ENCODE data around the gene TRPV3.
A peak's percentile ranks its signal among the peaks of the same experiment; 100 is the strongest.
"Not testable (repeated sequence)": the region's sequence is repeated elsewhere in the genome, so short reads cannot be mapped to it uniquely, and the experiment has no call there.

Gene TRPV3

GRCh38 chr17:3557768-3558583 lies at the start of gene TRPV3:
Gene TRPV3, minus strand, starts transcription at chr17:3557812. Its CDS starts 2,962 bp downstream, at chr17:3554850.
- peak; percentile 46 to 72 (median 51) for DNase-seq (ENCODE audit: low read depth in 3 of 3)

DNA sequence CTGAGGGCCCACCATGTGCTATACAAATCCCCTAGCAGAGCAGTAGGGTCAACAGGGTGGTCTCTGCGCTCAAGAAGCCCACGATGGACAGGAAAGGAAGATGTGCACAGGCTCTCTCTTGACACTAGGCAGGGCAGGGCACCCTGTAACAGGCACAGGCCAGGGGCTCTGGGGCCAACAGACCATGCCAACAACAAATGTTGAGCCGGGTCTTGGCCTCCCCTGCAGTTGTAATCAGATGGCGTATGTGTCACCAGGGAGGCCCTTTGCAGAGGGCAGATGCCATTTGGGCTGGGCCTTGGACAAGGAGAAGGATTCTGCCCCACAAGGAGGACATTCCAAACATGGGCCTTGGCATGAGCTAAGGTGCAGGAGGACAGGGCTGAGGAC lies 46.3 kb upstream of the TRPV3 start:
- DNase-seq (ENCODE audit: low read depth in 3 of 3): no peak

DNA sequence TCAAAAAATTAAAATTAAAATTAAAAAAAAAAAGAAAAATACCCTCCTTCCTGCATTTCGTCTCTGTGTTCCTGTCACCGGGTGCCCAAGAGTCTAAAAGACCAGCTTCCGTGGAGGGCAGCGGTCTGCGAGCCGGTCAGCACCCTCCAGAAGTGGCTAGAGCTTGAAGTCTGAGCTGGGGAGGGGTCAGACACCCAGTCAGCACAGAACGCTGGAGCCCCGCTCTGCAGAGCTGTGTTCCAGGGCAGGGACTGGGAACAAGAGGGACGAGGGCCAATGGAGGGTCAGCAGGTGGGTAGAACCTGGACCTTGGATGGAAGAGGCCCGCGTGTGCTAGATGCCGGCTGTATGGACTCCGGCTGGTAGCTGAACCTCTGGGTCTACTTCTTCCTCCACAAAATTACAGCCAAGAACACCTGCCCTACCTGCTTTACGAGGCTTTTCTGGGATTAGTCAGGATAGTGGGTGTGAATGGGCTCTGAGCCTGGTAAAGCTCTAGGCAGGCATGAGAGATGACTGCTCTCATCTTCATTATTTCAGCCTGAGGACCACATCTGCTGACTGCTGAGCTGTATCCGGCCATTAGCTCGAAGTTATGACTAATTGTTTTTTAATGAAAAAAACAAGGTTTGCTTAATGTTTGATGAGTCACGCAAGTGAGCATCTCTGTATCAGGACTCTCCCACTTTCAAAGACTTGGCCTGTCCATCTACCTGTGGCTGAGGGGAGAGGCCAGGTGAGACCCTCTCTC lies 45.7 kb upstream of the TRPV3 start:
- DNase-seq (ENCODE audit: low read depth in 3 of 3): no peak

- peak in 2 of 3 donors; percentile 8 to 18 for DNase-seq (ENCODE audit: low read depth in 3 of 3)
Observed at GRCh38 chr17:3602499-3602898, 44.9 kb upstream of the TRPV3 start.

DNA sequence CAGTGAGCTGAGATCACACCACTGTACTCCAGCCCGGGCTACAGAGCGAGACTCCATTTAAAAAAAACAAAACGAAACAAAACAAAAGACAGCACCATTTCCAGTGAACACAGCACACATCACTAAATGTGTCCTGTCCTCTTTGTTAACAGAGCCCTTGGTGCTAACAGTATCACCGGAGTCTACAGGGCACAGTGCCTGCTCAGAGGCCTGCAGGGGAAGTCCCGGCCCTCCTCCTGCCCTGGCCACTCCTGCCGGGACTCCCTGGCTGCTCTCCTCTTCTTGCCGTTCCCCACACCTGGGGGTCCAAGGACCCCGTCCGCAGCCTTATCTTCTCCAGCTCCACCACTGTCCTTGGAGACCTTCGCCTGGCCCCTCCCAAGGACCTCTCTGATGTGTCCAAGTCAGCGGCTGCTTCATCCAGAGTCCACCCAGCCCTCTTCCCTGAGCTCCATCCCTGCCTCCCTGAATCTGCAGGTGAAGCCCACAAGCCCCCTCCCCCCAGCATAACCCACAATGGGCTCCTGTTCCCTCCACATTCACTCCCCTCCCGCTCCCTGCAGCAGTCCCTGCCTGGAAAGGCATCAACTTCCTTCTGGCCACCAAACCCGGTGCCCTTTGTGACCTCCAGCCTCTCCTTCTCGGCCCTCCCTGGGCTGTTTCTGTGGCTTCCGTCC lies 43.1 kb upstream of the TRPV3 start:
- no peak for DNase-seq (ENCODE audit: low read depth in 3 of 3)

DNA sequence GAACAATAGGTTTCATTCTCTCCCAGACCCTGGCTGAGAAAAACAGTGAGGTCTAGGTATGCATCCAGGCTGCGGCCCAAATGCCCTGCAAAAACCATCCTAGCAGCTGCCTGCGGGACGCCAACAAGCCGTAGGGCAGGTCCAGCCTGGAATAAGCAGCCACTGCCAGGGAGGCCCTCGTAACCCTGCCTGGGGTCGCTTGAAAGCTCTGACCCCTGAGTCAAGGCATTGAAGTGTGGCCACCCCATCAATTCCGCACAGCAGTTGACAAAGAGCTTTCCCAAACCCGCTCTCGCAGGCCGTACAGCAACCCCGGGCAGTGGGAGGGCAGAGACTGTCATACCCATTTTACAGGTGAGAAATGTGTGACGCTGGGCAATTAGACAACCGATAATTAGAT lies 40.5 kb upstream of the TRPV3 start:
- DNase-seq (ENCODE audit: low read depth in 3 of 3): no peak

GRCh38 chr17:3596804-3597464 lies 39.3 kb upstream of the TRPV3 start:
- DNase-seq (ENCODE audit: low read depth in 3 of 3): no peak

- no peak for DNase-seq (ENCODE audit: low read depth in 3 of 3)
Observed at GRCh38 chr17:3594976-3595375, 37.4 kb upstream of the TRPV3 start.

GRCh38 chr17:3594051-3594800 lies 36.6 kb upstream of the TRPV3 start:
- no peak for DNase-seq (ENCODE audit: low read depth in 3 of 3)

DNA sequence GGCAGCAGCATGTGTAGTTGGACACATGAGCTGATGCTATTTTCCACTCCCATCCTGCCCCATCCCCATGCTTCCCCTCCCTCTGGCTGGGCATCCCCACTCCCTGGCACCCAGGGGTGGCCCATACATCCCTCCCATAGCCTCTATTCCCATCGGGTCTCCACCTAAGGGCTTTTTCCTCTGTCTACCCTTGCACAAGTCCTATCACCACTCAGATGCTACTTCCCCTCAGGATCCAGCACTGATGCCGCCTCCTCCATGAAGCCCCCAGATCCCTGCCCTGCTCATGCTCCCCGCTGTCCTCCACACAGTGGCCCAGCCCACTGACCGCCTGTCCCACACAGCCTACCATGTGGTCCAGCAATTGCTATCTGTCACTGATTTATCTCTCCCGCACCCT lies 35.8 kb upstream of the TRPV3 start:
- DNase-seq (ENCODE audit: low read depth in 3 of 3): no peak

DNA sequence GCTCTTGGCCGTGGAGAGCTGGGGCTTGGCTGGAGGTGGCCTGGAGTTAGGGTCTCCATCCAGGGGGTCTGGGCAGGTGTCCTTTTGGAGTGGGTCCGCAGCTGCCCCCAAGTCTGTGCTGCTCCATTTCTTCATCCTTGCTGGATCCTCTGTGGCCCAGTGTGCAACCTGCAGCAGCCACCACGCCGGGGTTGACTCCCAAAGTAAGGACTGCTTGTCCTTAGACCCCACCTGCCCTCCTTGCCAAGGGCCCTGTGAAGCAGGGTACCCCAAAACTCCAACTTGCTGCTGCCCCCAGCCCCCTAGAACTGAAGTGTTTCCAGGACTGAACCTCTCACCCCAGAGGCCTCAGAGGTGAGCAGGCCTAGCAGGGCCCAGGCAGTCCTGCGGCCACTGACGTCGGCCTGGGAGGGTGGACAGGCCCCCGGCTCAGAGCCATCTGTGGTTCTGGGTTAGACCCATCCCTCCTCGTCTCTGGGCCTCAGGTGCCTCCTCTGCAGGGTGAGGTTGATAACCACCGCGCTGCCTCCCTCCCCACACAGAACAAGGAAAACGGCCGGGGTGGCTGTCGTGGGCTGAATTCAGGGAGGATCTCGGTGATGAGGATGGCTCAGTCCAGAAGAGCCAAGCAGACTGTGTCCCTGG lies 34.7 kb upstream of the TRPV3 start:
- DNase-seq (ENCODE audit: low read depth in 3 of 3): no peak

DNA sequence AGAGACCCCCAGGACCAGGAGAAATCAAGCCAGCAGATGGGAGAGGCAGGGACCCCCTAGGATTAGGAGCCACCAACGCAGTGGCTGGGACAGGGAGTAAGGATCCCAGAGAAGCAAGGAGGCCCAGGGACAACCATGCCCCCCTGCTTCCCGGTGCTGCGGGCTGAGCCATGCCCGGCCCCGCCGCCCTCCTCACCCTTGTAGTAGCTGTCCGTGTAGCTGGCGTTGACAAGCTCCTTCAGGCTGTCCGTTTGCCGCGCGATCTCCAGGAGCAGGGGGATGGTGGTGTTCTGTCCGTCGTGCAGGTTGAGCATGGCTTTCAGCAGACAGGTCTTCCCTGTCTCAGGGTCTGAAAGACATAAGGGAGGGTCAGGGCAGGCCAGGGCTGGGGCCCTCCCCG lies 33.2 kb upstream of the TRPV3 start:
- no peak for DNase-seq (ENCODE audit: low read depth in 3 of 3)

GRCh38 chr17:3590231-3590630 lies 32.6 kb upstream of the TRPV3 start:
- DNase-seq (ENCODE audit: low read depth in 3 of 3): no peak

- DNase-seq (ENCODE audit: low read depth in 3 of 3): no peak
Observed at GRCh38 chr17:3589784-3590183, 32.2 kb upstream of the TRPV3 start.

- no peak for DNase-seq (ENCODE audit: low read depth in 3 of 3)
Observed at GRCh38 chr17:3585826-3586225, 28.2 kb upstream of the TRPV3 start.

DNA sequence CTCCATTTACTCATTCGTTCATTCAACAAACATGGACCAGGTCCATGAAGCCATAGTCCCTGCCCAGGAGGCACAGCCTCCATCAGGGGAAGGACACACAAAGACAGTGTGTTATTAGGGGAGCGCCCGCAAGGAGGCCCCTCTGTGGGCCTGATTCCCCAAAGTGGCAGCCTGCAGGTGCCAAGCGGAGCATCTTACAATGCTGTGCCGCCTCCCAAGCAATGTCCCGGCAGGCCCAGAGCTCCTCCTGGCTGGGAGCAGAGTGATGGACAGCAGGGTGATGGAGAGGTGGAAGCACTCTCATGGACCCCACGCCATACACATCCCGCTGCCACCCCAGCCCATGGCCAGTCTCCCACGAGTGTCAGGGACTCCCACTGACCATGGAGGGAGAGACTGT lies 25.8 kb upstream of the TRPV3 start:
- no peak for DNase-seq (ENCODE audit: low read depth in 3 of 3)

- no peak for DNase-seq (ENCODE audit: low read depth in 3 of 3)
Observed at GRCh38 chr17:3582915-3583314, 25.3 kb upstream of the TRPV3 start.

- DNase-seq (ENCODE audit: low read depth in 3 of 3): not testable (repeated sequence)
Observed at GRCh38 chr17:3578667-3579066, 21.1 kb upstream of the TRPV3 start.

- no peak for DNase-seq (ENCODE audit: low read depth in 3 of 3)
Observed at GRCh38 chr17:3576970-3577369, 19.4 kb upstream of the TRPV3 start.

DNA sequence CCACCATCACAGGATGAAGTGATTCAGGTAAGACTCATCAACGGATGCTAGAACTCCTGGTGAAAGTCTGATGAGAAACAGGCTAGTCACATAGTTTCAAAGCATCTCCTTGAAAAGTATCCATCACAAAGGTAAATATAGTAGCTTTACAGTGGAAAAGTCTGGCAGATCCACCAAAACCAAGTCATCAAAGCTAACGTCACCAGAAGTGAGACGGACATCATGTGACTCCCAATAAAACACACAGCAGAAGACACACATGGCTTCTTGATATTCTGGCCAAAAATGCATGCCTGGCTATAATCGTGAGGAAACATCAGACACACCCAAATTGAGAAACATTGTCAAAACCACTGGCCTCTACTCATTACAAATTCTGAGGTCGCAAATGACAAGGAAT lies 17.9 kb upstream of the TRPV3 start:
- DNase-seq (ENCODE audit: low read depth in 3 of 3): no peak

- DNase-seq (ENCODE audit: low read depth in 3 of 3): no peak
Observed at GRCh38 chr17:3574231-3574630, 16.6 kb upstream of the TRPV3 start.

All from stimulated activated CD4-positive, alpha-beta T cell treated with anti-CD3 and anti-CD28 coated beads, TNF-alpha, amount 100 ng/mL, for 48 hours (primary cell).